Psoas muscle (tissue), 8 donors: ENCODE measurements around the gene PRTFDC1. TPM values are rescaled to one million over a fixed set of nuclear protein-coding genes. Genes with fewer than 3 reads are reported as not detected.
A peak's percentile ranks its signal among the peaks of the same experiment; 100 is the strongest.

Experiments used
- ATAC-seq, 4 donors: fragments of 200-7000 bp; cut with Tn5 transposase; one replicate each; pipeline ENCODE4 v1.9.1; 2020; ENCODE audit warnings: moderate library complexity in 3 of 4, mild to moderate bottlenecking in 2 of 4
- DNase-seq, 2 donors: peaks; one replicate each; pipeline ENCODE4 v3.0.0-alpha.2; 2020
- H3K27ac ChIP-seq: fragments of 200-600 bp; one replicate; pipeline ENCODE4 v1.8.0; 2022
- H3K27me3 ChIP-seq, 3 donors: fragments of 200-600 bp in 1 of 3; one replicate each; pipeline versions ENCODE4 v1.6.1 to v1.8.0; 2013 to 2022; ENCODE audit warnings: low read length in 2 of 3, mild to moderate bottlenecking in 2 of 3, moderate library complexity in 1 of 3; ENCODE audit not compliant: insufficient read depth in 3 of 3
- H3K36me3 ChIP-seq, 2 donors: fragments of 200-600 bp in 1 of 2; one replicate each; pipeline versions ENCODE4 v1.6.1 to v1.8.0; 2013 to 2022; ENCODE audit warnings: low read depth in 1 of 2, mild to moderate bottlenecking in 1 of 2, moderate library complexity in 1 of 2; ENCODE audit not compliant: insufficient read depth in 1 of 2
- H3K4me1 ChIP-seq: fragments of 200-600 bp; one replicate; pipeline ENCODE4 v1.8.0; 2022
- H3K4me3 ChIP-seq: fragments of 200-600 bp; one replicate; pipeline ENCODE4 v1.8.0; 2022; ENCODE audit warnings: mild to moderate bottlenecking
- H3K9me3 ChIP-seq: fragments of 200-600 bp; one replicate; pipeline ENCODE4 v1.8.0; 2022
- WGBS, 3 donors: extraction: QIAGEN DNeasy Blood & Tissue Kit; methylation state at CpG; one replicate each; pipeline versions ENCODE4 v1.1.6 to v1.1.7; 2013; 5-methylcytosine and 5-hydroxymethylcytosine counted together
- intact Hi-C, 2 donors: fragments of 100-400 bp; cut with DNase I; formaldehyde crosslinking; loops; one replicate each; pipeline versions ENCODE4 v1.11.0 to v1.14.2; 2022
- polyA plus RNA-seq, 3 donors: library from polyadenylated mRNA; stranded (reverse); fragments of 200-250 nt; gene quantifications; one replicate each; pipeline ENCODE4 v1.2.3, GENCODE V29; 2013
- total RNA-seq, 4 donors: library from RNA; stranded (reverse); fragmentation: NEBNext Ultra II Directional in 2 of 4; extraction: Animal tissue kit (Norgen Biotek cat#: 25700) in 2 of 4; gene quantifications; one replicate each; pipeline versions ENCODE4 v1.2.1 to v1.2.4, GENCODE V29; 2021 to 2023
- TF ChIP-seq, protein P1 (sequence below): fragments of 200-600 bp; IDR thresholded peaks from one replicate; pipeline ENCODE4 v1.8.0; 2022; ENCODE audit warnings: antibody characterized with exemption
- donor health status: healthy with polysubstance abuse.
- donor health status: DM: no; HTN: no; CAD: no; lungs with moderate emphysema.
- donor health status: Bipolar disorder and iron deficiency.
- donor health status: healthy.
- donor health status: DM: yes; HTN: yes; CAD: no.
- donor health status: DM: no; HTN: no; CAD: no.
- donor health status: DM: no; HTN: no; CAD: no.
- donor health status: DM: yes; HTN: yes; CAD: no.

The PRTFDC1 gene
- total and polyA plus RNA-seq, 7 donors: 0.14 to 0.84 (median 0.43) TPM

DNA sequence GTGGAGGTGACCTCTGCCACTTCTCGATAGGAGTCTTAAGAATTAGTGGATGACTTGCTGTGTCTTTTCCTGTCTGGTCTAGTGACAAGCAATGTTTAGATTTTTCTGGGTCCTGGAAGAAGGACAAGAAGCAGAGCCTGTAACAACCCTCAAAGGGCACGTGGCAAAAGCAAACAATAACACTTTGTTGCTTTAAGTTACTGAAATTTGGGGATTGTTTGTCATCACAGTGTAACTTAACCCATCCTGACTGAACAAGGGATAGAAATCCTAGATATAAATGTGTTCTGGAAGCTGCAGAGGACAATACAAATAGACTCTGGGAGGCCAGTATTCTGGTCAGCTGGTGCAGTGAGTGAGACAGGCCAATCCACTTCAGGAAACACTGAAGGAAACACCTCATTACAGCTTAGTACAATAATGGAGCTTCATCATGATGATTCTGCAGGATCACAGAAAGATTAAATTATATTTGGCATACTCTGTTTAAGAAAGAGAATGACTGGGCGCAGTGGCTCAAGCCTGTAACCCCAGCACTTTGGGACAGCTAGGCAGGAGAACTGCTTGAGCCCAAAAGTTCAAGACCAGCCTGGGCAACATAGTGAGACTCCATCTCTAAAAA is 40.2 kb upstream of the PRTFDC1 start:
- Histone ChIP-seq H3K9me3 (no peaks in the 10 kb centered on the region), H3K27me3 (no peaks in the 10 kb centered on the region), H3K27ac (no peak overlapping the region), H3K4me1 (no peaks in the 10 kb centered on the region), H3K36me3 (no peaks in the 10 kb centered on the region), H3K4me3 (no peak overlapping the region)
- no peak for ATAC-seq
- no peak for DNase-seq
- TF ChIP-seq, protein P1, sequence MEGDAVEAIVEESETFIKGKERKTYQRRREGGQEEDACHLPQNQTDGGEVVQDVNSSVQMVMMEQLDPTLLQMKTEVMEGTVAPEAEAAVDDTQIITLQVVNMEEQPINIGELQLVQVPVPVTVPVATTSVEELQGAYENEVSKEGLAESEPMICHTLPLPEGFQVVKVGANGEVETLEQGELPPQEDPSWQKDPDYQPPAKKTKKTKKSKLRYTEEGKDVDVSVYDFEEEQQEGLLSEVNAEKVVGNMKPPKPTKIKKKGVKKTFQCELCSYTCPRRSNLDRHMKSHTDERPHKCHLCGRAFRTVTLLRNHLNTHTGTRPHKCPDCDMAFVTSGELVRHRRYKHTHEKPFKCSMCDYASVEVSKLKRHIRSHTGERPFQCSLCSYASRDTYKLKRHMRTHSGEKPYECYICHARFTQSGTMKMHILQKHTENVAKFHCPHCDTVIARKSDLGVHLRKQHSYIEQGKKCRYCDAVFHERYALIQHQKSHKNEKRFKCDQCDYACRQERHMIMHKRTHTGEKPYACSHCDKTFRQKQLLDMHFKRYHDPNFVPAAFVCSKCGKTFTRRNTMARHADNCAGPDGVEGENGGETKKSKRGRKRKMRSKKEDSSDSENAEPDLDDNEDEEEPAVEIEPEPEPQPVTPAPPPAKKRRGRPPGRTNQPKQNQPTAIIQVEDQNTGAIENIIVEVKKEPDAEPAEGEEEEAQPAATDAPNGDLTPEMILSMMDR: no peak
- 80 to 85% (median 84%) methylated on average over 3 of the region's 3 CpGs for WGBS, 3 donors
- intact Hi-C loops: loop anchor here in 1 of 2 donors (5.0 kb wide), 1 partner anchor 350 kb away; no protein-coding TSS in a partner anchor

DNA sequence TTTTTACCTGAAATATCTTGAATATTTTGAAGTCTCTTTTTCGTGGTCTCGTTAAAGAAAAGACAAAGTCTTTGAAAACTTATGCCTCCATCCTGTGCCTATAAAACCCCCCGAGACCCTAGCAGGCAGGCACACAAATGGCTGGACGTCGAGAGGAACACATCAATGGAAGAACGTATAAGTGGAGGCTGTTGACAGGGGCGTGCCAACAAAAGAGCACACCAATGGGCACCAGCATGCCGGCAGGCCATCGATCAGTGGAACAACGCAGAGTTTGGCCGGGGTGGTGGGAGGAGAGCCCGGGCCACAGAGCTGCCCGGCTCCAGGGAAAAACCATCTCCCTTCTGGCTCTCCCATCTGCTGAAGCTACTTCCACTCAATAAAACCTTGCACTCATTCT is 38.9 kb upstream of the PRTFDC1 start:
- Histone ChIP-seq H3K4me3 (no peak overlapping the region), H3K4me1 (no peaks in the 10 kb centered on the region), H3K9me3 (no peaks in the 10 kb centered on the region), H3K27me3 (no peaks in the 10 kb centered on the region), H3K36me3 (no peaks in the 10 kb centered on the region), H3K27ac (no peak overlapping the region)
- WGBS, 3 donors: 81 to 89% (median 87%) methylated on average over 13 of the region's 13 CpGs
- TF ChIP-seq, protein P1: no peak
- intact Hi-C loops: loop anchor here in 1 of 2 donors (5.0 kb wide), 1 partner anchor 349 kb away; no protein-coding TSS in a partner anchor
- DNase-seq: no peak
- no peak for ATAC-seq

DNA sequence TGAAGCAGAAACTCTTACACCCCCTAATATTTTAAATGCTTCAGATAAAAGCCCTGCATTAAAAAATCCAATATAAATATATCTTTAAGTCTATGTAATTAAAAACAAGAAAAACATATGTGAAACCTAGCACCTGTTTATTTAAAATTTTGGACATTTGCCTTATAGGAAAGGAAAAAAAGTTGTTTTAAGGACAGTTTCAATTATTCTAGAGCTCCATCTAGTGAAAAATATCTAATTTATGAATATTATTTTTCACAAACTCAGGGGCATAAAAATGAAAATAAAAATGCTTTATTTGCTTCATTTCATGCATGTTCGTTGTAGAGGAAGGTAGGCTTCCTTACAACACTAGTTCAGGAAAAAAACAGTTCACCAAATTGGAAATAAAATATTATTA is 37.5 kb upstream of the PRTFDC1 start:
- no peaks in the 10 kb centered on the region for H3K4me1 ChIP-seq
- 3 to 15% (median 4%) methylated on average over 1 of the region's 1 CpG for WGBS, 3 donors
- no peaks in the 10 kb centered on the region for H3K9me3 ChIP-seq
- no peak overlapping the region for H3K27ac ChIP-seq
- no peak overlapping the region for H3K4me3 ChIP-seq
- no peaks in the 10 kb centered on the region for H3K36me3 ChIP-seq
- DNase-seq (no peak), ATAC-seq (no peak)
- intact Hi-C loops: loop anchor here in 1 of 2 donors (5.0 kb wide), 1 partner anchor 348 kb away; no protein-coding TSS in a partner anchor
- H3K27me3 ChIP-seq: no peaks in the 10 kb centered on the region
- TF ChIP-seq, protein P1: peak; percentile 16

DNA sequence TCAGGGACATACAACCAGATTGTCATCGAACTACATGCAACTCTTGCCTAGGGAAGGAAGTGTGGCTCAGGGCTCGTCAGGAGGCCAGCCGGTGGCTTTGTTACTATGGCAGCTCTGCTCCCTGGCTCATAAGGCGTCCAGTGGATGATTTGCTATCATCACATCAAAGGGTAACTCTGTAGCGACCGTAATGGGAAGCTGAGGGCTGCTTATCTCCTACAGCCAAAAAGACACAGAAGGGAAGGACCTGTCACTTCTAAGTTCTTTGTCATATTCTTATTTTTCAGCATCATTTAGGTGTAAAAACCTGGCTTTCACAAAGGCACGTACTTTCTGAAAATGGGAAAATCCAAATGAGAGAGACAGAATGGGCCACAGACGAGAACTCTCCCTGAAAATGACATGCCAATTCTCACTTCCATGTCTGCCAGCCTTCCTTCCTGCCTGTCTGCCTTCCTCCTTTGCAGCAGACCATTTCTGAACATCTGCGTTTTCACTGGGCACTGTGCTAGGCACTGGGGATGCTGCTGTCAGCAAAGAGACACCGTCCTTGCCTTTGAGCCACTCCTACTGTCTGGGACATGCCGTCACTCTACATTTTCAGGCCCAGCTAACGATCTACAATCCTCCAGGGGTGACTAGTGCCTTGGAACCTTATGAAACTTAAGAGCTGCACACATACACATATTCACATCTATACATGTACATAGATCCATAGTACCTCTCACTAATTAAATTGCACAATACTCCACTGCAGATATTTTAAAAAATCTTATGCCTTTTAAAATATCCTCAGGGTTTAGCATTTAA is 36.6 kb upstream of the PRTFDC1 start:
- WGBS, 3 donors: 47 to 58% (median 48%) methylated on average over 12 of the region's 12 CpGs
- intact Hi-C loops: no loop called here
- ATAC-seq (no peak), DNase-seq (no peak)
- no peaks in the 10 kb centered on the region for H3K36me3 ChIP-seq
- H3K27ac ChIP-seq: no peak overlapping the region
- H3K4me1 ChIP-seq: no peaks in the 10 kb centered on the region
- TF ChIP-seq, protein P1: no peak
- H3K9me3 ChIP-seq: no peaks in the 10 kb centered on the region
- H3K27me3 ChIP-seq: no peaks in the 10 kb centered on the region
- no peak overlapping the region for H3K4me3 ChIP-seq
